ENCODE data around the gene BTBD19.

Gene BTBD19

GRCh38 chr1:44857446-44857845 is 49.1 kb downstream of the BTBD19 start:
- no peak for DNase-seq (ENCODE audit: low read depth)

GRCh38 chr1:44860331-44860730 is 52.0 kb downstream of the BTBD19 start:
- DNase-seq (ENCODE audit: low read depth) = no peak

GRCh38 chr1:44860891-44861425 is 52.6 kb downstream of the BTBD19 start:
- DNase-seq (ENCODE audit: low read depth) = no peak

- DNase-seq (ENCODE audit: low read depth) = no peak
Observed at GRCh38 chr1:44862829-44863401, 54.6 kb downstream of the BTBD19 start.
